ENCODE data around the gene BFSP2. TPM values are rescaled to one million over a fixed set of nuclear protein-coding genes. Genes with fewer than 3 reads are reported as not detected.

The BFSP2 gene
- total and polyA plus RNA-seq, 8 donors = 0.68 to 2.7 (median 1.4) TPM; not detected in 5

DNA sequence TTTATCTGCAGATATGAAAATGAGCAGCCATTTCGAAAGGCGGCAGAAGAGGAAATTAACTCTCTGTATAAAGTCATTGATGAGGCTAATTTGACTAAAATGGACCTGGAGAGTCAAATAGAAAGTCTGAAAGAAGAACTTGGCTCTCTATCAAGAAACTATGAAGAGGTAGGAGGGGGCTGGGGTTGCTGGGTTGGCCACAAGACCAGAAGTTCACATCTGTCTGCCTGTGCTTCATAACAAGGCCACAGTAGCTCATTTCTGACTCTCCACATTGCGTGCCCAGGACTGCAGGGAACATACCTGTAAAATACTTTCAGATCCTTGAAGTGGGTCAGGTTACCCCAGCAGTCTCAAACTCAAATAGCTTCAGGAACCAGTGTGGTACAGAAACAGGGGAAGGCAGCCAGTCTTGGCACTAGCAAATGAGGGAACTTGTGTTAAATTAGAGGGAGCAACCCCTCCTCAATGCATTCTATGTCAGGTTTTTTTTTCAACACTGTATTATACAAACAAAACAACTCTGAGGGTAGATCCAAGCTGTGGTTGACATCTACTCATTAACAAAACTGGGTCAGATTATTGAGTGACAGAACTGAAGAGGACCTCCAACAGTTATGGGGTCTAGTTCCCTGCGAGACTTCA is 48.7 kb downstream of the BFSP2 start:
- no peak for TF ChIP-seq POLR2AphosphoS5 (IDR thresholded peaks at IDR 0.05)
- no peak for TF ChIP-seq POLR2A (IDR thresholded peaks at IDR 0.05)
- TF ChIP-seq, protein P1, sequence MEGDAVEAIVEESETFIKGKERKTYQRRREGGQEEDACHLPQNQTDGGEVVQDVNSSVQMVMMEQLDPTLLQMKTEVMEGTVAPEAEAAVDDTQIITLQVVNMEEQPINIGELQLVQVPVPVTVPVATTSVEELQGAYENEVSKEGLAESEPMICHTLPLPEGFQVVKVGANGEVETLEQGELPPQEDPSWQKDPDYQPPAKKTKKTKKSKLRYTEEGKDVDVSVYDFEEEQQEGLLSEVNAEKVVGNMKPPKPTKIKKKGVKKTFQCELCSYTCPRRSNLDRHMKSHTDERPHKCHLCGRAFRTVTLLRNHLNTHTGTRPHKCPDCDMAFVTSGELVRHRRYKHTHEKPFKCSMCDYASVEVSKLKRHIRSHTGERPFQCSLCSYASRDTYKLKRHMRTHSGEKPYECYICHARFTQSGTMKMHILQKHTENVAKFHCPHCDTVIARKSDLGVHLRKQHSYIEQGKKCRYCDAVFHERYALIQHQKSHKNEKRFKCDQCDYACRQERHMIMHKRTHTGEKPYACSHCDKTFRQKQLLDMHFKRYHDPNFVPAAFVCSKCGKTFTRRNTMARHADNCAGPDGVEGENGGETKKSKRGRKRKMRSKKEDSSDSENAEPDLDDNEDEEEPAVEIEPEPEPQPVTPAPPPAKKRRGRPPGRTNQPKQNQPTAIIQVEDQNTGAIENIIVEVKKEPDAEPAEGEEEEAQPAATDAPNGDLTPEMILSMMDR (IDR thresholded peaks at IDR 0.05) = no peak
- TF ChIP-seq EP300 (IDR thresholded peaks at IDR 0.05) = no peak
- intact Hi-C loops (cut with DNase I; ENCODE audit: low total_unique reads) = loop anchor here (10.0 kb wide), 1 partner anchor 136 kb away; no protein-coding TSS in a partner anchor
- Histone ChIP-seq H3K27ac (peak overlapping the region in 2 of 5 donors; percentile 18 to 56), H3K9me3 (no peaks in the 10 kb centered on the region), H3K36me3 (no peaks in the 10 kb centered on the region), H3K27me3 (no peaks in the 10 kb centered on the region), H3K4me1 (peaks cover 3 to 35% (median 19%) of the 10 kb centered on the region in 4 donors), H3K4me3 (no peak overlapping the region)
- WGBS, 5 donors = 40 to 54% (median 46%) methylated on average over 4 of the region's 4 CpGs
- DNase-seq = peak in 1 of 2 donors; percentile 28

- Histone ChIP-seq H3K9me3 (no peaks in the 10 kb centered on the region), H3K4me3 (no peak overlapping the region), H3K27me3 (no peaks in the 10 kb centered on the region), H3K27ac (no peak overlapping the region), H3K4me1 (peaks cover 3 to 26% (median 13%) of the 10 kb centered on the region in 4 donors), H3K36me3 (no peaks in the 10 kb centered on the region)
- 95 to 98% (median 96%) methylated on average over 3 of the region's 3 CpGs for WGBS, 5 donors
- DNase-seq = no peak
- intact Hi-C loops (cut with DNase I; ENCODE audit: low total_unique reads) = no loop called here
- TF ChIP-seq POLR2AphosphoS5 (IDR thresholded peaks at IDR 0.05) = no peak
- no peak for TF ChIP-seq POLR2A (IDR thresholded peaks at IDR 0.05)
- TF ChIP-seq EP300 (IDR thresholded peaks at IDR 0.05) = no peak
- TF ChIP-seq, protein P1 (IDR thresholded peaks at IDR 0.05) = no peak
These were observed 51.5 kb downstream of the BFSP2 start for GRCh38 chr3:133451309-133451708.

GRCh38 chr3:133452641-133453319 is 52.9 kb downstream of the BFSP2 start:
- TF ChIP-seq, protein P1 (IDR thresholded peaks at IDR 0.05) = no peak
- TF ChIP-seq POLR2A (IDR thresholded peaks at IDR 0.05) = no peak
- TF ChIP-seq POLR2AphosphoS5 (IDR thresholded peaks at IDR 0.05) = no peak
- TF ChIP-seq EP300 (IDR thresholded peaks at IDR 0.05) = no peak
- Histone ChIP-seq H3K36me3 (no peaks in the 10 kb centered on the region), H3K4me1 (peaks cover 3 to 25% (median 12%) of the 10 kb centered on the region in 4 donors), H3K4me3 (no peak overlapping the region), H3K27ac (no peak overlapping the region), H3K27me3 (no peaks in the 10 kb centered on the region), H3K9me3 (no peaks in the 10 kb centered on the region)
- 29 to 65% (median 40%) methylated on average over 5 of the region's 5 CpGs for WGBS, 5 donors
- intact Hi-C loops (cut with DNase I; ENCODE audit: low total_unique reads) = no loop called here
- no peak for DNase-seq

GRCh38 chr3:133453383-133453782 is 53.5 kb downstream of the BFSP2 start:
- Histone ChIP-seq H3K4me3 (no peak overlapping the region), H3K27ac (no peak overlapping the region), H3K9me3 (no peaks in the 10 kb centered on the region), H3K27me3 (no peaks in the 10 kb centered on the region), H3K4me1 (peaks cover 0 to 19% (median 9%) of the 10 kb centered on the region in 4 donors), H3K36me3 (no peaks in the 10 kb centered on the region)
- TF ChIP-seq EP300 (IDR thresholded peaks at IDR 0.05) (no peak), POLR2AphosphoS5 (IDR thresholded peaks at IDR 0.05) (no peak), POLR2A (IDR thresholded peaks at IDR 0.05) (no peak)
- TF ChIP-seq, protein P1 (IDR thresholded peaks at IDR 0.05) = no peak
- intact Hi-C loops (cut with DNase I; ENCODE audit: low total_unique reads) = no loop called here
- no peak for DNase-seq
- 51 to 69% (median 67%) methylated on average over 3 of the region's 3 CpGs for WGBS, 5 donors
